ENCODE results near the gene SLC25A28.

The SLC25A28 gene

DNA sequence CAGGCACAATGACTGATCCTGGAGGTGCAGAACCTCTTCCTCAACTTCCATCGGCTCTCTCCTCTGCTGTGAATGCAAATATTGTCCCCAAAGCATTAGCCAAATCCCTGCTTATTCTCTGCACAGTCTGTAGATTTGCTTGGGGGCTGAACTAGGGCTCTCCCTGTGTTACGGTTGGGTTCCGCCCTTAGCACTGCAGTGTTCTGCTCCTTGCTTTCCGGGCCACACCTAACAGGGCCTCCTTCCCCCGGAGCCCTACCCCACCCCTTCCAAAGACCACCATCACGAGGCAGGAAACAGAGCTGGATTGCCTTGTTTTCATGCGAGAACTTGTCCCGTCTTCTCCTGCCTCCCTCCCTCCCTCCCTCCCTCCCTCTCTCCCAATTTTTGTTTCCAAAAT lies 36.6 kb downstream of the SLC25A28 start:
- no peak for DNase-seq

GRCh38 chr10:99582255-99582770 lies 37.9 kb downstream of the SLC25A28 start:
- no peak for DNase-seq

GRCh38 chr10:99579971-99580370 lies 40.3 kb downstream of the SLC25A28 start:
- no peak for DNase-seq

DNA sequence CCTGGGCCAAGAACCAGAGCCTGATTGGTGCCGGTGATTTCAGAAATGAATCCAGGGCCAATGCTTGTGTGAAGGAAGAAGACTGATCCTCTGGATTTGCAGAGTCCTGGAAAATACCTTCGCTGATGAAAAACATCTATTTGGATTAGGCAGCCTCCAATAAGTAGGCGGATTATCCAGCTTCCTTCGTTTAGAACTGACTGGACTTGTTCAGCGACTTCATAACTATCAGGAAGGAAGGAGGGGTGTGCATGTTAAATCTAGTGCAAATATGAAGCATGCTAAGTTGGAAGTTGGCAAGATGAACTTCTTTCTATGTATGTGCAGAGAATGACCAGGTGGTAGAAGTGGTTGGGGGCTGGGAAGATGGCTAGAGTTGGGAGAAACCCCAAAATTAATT lies 46.4 kb downstream of the SLC25A28 start:
- DNase-seq, result no peak

DNA sequence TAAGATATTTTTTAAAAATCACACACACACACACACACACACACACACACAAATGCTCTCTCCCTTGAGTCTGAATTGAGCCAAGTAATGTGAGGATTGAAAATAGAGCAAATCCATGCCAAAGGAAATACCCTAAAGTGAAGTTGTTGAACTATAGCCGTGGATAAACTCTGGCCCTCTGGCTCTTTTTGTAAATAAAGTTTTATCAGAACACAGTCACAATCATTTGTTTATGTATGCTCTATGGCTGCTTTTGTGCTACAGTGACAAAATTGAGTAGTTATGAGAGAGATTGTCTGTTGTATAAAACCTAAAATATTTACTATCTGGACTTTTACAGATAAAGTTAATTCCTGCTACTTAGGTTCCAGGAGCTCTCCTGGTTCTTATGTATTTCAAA lies 48.4 kb downstream of the SLC25A28 start:
- no peak for DNase-seq

DNA sequence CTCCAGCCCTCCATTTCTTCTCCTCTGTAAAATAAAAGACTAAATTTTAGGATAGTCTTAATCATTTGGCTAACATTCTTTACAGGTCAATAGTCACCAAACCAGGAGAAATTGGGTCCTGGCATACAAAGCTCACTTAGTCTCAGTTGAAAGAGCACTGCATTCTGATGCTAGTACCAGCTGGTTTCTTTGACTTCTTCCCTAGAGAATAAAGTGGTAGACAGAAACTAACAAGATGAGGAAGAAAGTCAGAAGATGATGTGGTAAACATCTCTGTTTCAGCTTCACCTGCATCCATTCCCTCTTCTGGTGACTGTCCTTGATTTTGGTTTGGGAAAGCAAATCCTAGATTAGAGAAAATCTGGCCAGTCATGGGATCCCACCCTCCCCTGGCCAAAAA lies 50.3 kb downstream of the SLC25A28 start:
- no peak for DNase-seq

GRCh38 chr10:99569253-99569939 lies 50.8 kb downstream of the SLC25A28 start:
- no peak for DNase-seq

- no peak for DNase-seq
Observed at GRCh38 chr10:99565166-99565565, 55.1 kb downstream of the SLC25A28 start.

- DNase-seq, result no peak
Observed at GRCh38 chr10:99564361-99564760, 55.9 kb downstream of the SLC25A28 start.

- no peak for DNase-seq
Observed at GRCh38 chr10:99562631-99563030, 57.6 kb downstream of the SLC25A28 start.
